Skeletal muscle satellite cell (primary cell): Measurements from ENCODE around the gene FGF16.

Experiments used
- H3K27me3 ChIP-seq: 2 replicates; pipeline ENCODE4 v1.7.0; 2013; ENCODE audit warnings: low read length; ENCODE audit not compliant: control insufficient read depth, insufficient read depth
- H3K36me3 ChIP-seq: 2 replicates; pipeline ENCODE4 v1.7.0; 2013; ENCODE audit warnings: mild to moderate bottlenecking, control low read depth, low read length; ENCODE audit not compliant: insufficient read depth
- H3K4me1 ChIP-seq: 2 replicates; pipeline ENCODE4 v1.7.0; 2013; ENCODE audit warnings: low read length; ENCODE audit not compliant: control insufficient read depth, insufficient read depth
- H3K4me2 ChIP-seq: 2 replicates; pipeline ENCODE4 v1.7.0; 2013; ENCODE audit warnings: mild to moderate bottlenecking, low read length
- H3K4me3 ChIP-seq: 2 replicates; pipeline ENCODE4 v1.7.0; 2013; ENCODE audit warnings: low read length
- H3K9ac ChIP-seq: 2 replicates; pipeline ENCODE4 v1.7.0; 2013; ENCODE audit warnings: mild to moderate bottlenecking, low read depth, low read length, moderate library complexity
- H3K9me3 ChIP-seq: replicated peaks from 2 replicates; pipeline ENCODE4 v1.7.0; 2013; ENCODE audit warnings: mild to moderate bottlenecking, control low read depth, low read length

Gene FGF16

GRCh38 chrX:77431227-77431626, 16.0 kb upstream of the FGF16 start:
- Histone ChIP-seq H3K4me1 (peaks cover 25% of the 10 kb centered on the region), H3K9me3 (no peaks in the 10 kb centered on the region), H3K9ac (no peak overlapping the region), H3K27me3 (no peaks in the 10 kb centered on the region), H3K36me3 (no peaks in the 10 kb centered on the region), H3K4me2 (no peak overlapping the region), H3K4me3 (no peak overlapping the region)

DNA sequence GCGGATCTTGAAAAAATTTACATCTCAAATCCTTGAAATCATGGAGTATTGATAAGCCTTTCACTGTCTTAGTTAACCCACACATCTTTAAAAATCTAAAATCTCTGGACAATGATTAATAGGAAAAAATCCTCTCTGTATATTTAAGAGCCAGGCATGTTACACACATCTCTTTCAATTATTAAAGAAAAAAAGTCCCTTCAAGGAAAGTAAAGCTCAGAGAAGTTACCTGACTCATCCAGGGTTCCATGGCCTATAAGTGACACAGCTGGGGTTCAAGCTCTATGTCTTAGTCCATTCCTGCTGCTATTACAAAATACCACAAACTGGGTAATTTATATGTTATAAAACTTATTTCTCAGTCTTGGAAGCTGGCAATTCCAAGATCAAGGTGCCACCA, 14.2 kb upstream of the FGF16 start:
- no peak overlapping the region for H3K4me3 ChIP-seq
- H3K9ac ChIP-seq = no peak overlapping the region
- no peaks in the 10 kb centered on the region for H3K9me3 ChIP-seq
- H3K4me2 ChIP-seq = no peak overlapping the region
- no peaks in the 10 kb centered on the region for H3K36me3 ChIP-seq
- H3K27me3 ChIP-seq = no peaks in the 10 kb centered on the region
- H3K4me1 ChIP-seq = peaks cover 12% of the 10 kb centered on the region

GRCh38 chrX:77434962-77435361, 12.2 kb upstream of the FGF16 start:
- no peak overlapping the region for H3K4me2 ChIP-seq
- no peaks in the 10 kb centered on the region for H3K27me3 ChIP-seq
- H3K9ac ChIP-seq = no peak overlapping the region
- peaks cover 7% of the 10 kb centered on the region for H3K4me1 ChIP-seq
- H3K36me3 ChIP-seq = no peaks in the 10 kb centered on the region
- H3K4me3 ChIP-seq = no peak overlapping the region
- H3K9me3 ChIP-seq = no peaks in the 10 kb centered on the region

DNA sequence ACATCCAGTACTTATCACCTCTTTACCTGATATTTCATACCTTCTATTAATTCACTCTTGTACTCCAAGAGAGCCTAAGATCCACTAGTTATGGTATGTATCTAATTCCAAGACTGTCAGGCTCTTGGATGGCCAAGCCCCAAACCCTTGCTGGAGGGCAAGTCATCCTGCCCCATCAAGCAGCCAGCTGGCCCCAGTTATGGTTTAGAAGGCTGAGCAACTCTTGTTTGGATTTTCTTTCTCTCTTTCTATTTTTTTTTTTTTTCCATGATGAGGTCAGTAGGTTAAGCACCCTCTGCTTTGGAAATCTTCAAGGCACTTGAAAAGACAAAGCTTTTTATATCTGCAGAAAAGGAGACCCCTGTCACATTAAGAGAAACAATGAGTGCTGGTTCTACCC, 10.9 kb upstream of the FGF16 start:
- H3K9me3 ChIP-seq = no peaks in the 10 kb centered on the region
- no peak overlapping the region for H3K4me3 ChIP-seq
- no peak overlapping the region for H3K9ac ChIP-seq
- H3K4me2 ChIP-seq = no peak overlapping the region
- peaks cover 7% of the 10 kb centered on the region for H3K4me1 ChIP-seq
- H3K36me3 ChIP-seq = no peaks in the 10 kb centered on the region
- no peaks in the 10 kb centered on the region for H3K27me3 ChIP-seq

GRCh38 chrX:77436682-77437081, 10.5 kb upstream of the FGF16 start:
- Histone ChIP-seq H3K9ac (no peak overlapping the region), H3K9me3 (no peaks in the 10 kb centered on the region), H3K36me3 (no peaks in the 10 kb centered on the region), H3K4me3 (no peak overlapping the region), H3K4me2 (no peak overlapping the region), H3K4me1 (peaks cover 7% of the 10 kb centered on the region), H3K27me3 (no peaks in the 10 kb centered on the region)

DNA sequence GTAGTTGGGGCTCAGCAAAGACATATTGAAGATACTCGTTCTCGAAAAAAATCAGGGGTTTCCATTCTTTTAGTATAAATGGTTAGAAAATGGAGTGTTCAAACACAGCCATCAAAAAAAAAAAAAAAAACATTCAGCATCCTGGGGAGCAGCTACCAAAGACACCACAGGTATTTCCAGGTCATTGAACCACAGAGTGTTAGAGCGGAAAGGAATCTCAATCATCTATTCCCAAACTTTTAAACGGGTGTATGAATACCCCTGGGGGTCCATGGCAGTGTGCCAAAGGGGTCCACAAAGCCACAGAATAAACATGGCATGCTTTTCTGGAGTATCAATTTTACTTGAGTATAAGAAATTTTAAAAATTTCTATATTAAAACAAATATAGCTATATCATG, 6.9 kb upstream of the FGF16 start:
- Histone ChIP-seq H3K4me1 (peaks cover 17% of the 10 kb centered on the region), H3K9ac (no peak overlapping the region), H3K4me2 (no peak overlapping the region), H3K36me3 (no peaks in the 10 kb centered on the region), H3K9me3 (no peaks in the 10 kb centered on the region), H3K4me3 (no peak overlapping the region), H3K27me3 (no peaks in the 10 kb centered on the region)

- Histone ChIP-seq H3K4me2 (no peak overlapping the region), H3K9ac (no peak overlapping the region), H3K9me3 (no peaks in the 10 kb centered on the region), H3K4me1 (peaks cover 19% of the 10 kb centered on the region), H3K36me3 (no peaks in the 10 kb centered on the region), H3K4me3 (no peak overlapping the region), H3K27me3 (peaks cover 5% of the 10 kb centered on the region)
Measured at GRCh38 chrX:77441033-77441432, 6.2 kb upstream of the FGF16 start.

DNA sequence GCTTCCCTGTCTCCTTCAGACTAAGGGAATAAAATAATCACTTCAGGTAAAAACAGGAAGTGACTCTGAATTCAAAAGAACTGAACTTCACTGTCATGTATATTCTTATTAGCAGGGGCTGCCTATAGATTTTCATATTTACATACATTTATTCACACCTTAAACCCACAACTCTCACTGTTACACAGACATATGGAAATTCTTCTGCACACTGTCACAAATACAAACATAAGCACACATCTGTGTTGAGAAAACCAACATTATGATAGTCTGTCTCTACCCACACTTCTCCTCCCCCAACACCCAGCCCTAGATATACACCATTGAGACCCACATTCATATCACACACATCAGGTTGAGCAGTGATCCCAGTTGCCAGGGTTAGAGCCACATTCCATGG, 5.7 kb upstream of the FGF16 start:
- Histone ChIP-seq H3K4me3 (no peak overlapping the region), H3K9me3 (no peaks in the 10 kb centered on the region), H3K4me1 (peaks cover 19% of the 10 kb centered on the region), H3K9ac (no peak overlapping the region), H3K4me2 (no peak overlapping the region), H3K36me3 (no peaks in the 10 kb centered on the region), H3K27me3 (peaks cover 5% of the 10 kb centered on the region)

DNA sequence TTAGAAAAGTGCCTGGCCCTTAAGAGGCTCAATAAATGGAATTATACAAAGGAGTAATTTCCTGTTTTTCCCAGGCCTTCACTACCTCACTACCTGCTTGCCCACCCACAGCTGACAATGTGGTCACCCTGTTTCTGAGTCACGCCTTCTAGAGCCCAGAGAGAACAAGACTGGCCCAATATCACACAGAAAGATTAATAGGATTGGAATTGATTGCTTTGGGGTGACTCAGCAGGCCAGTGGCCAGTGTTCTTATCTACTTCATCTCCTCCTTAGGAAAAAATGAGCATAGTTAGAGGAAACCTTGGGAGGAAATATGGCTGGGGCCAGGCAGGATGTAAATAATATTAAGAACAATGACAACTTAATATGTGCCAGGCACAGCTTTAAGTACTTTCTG, 4.5 kb upstream of the FGF16 start:
- Histone ChIP-seq H3K4me1 (peaks cover 27% of the 10 kb centered on the region), H3K9me3 (no peaks in the 10 kb centered on the region), H3K9ac (no peak overlapping the region), H3K27me3 (peaks cover 5% of the 10 kb centered on the region), H3K4me3 (no peak overlapping the region), H3K36me3 (no peaks in the 10 kb centered on the region), H3K4me2 (peak overlapping the region; percentile 47)

DNA sequence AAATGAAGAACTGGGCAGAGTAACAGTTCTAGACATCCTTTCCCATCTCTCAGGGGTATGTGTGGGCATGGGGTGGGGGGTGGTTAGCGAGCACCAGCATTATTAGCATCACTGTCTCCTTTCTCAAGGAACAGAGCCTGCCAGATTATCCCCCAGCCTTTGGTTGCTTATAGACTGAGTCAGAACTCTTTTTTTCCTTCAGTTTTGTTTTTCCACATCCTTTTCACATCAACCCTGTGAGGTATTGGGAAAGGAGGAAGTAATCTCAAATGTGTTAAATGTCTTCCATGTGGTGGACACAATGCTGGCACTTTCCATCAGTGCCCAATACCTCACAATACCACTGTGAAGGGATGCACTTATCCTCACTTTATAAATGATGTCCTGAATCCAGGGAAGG, 3.1 kb upstream of the FGF16 start:
- no peak overlapping the region for H3K9ac ChIP-seq
- no peak overlapping the region for H3K4me3 ChIP-seq
- H3K36me3 ChIP-seq = no peaks in the 10 kb centered on the region
- no peak overlapping the region for H3K4me2 ChIP-seq
- no peaks in the 10 kb centered on the region for H3K9me3 ChIP-seq
- H3K27me3 ChIP-seq = peaks cover 5% of the 10 kb centered on the region
- H3K4me1 ChIP-seq = peaks cover 27% of the 10 kb centered on the region

- H3K4me1 ChIP-seq = peaks cover 27% of the 10 kb centered on the region
- H3K9ac ChIP-seq = no peak overlapping the region
- no peak overlapping the region for H3K4me2 ChIP-seq
- no peaks in the 10 kb centered on the region for H3K36me3 ChIP-seq
- H3K9me3 ChIP-seq = no peaks in the 10 kb centered on the region
- H3K4me3 ChIP-seq = no peak overlapping the region
- peaks cover 5% of the 10 kb centered on the region for H3K27me3 ChIP-seq
Measured at GRCh38 chrX:77444545-77444944, 2.6 kb upstream of the FGF16 start.

DNA sequence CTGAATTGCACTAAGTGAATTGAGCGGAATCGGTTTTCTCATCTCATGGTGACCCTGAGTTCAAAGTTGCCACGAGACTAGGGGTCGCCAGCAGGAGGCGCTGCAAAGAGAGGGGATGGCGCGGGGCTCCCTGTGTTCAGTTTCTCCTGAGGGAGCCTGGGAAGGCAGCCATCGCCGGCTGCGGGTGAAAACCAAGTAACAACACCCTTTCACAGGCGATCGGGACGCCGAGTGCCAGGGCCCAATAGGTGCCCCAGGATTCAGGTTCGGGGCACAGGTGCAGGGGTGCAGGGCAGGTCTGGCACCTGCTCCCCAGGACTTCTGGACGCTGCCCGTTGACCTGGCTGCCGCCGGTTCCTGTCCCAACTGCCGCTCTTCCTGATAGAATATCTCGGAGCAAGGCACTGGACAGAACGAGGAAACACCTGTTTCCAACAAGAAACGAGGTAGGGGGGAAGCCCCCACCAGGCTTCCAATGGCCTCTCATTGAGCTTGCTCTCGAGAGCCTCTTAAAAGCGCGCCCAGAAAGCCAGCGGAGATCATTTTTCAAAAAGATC, 1.1 kb upstream of the FGF16 start:
- Histone ChIP-seq H3K4me3 (peak overlapping the region; percentile 55), H3K27me3 (peaks cover 5% of the 10 kb centered on the region), H3K9ac (no peak overlapping the region)

More for the DNA sequence above, 1.1 kb upstream of the FGF16 start:
- Histone ChIP-seq H3K36me3 (no peaks in the 10 kb centered on the region), H3K4me1 (peaks cover 35% of the 10 kb centered on the region), H3K4me2 (peak overlapping the region; percentile 74), H3K9me3 (no peaks in the 10 kb centered on the region)
